ENCODE measurements around the gene RBL1.
"Not testable (repeated sequence)": the region's sequence is repeated elsewhere in the genome, so short reads cannot be mapped to it uniquely, and the experiment has no call there.

Gene RBL1

GRCh38 chr20:37075932-37076685 is 19.7 kb downstream of the RBL1 start:
- in situ Hi-C loops (cut with MboI; ENCODE audit: low sequenced_read_pairs) = no loop called here

- in situ Hi-C loops (cut with MboI; ENCODE audit: low sequenced_read_pairs) = no loop called here
Observed at GRCh38 chr20:37072293-37073196, 23.3 kb downstream of the RBL1 start.

DNA sequence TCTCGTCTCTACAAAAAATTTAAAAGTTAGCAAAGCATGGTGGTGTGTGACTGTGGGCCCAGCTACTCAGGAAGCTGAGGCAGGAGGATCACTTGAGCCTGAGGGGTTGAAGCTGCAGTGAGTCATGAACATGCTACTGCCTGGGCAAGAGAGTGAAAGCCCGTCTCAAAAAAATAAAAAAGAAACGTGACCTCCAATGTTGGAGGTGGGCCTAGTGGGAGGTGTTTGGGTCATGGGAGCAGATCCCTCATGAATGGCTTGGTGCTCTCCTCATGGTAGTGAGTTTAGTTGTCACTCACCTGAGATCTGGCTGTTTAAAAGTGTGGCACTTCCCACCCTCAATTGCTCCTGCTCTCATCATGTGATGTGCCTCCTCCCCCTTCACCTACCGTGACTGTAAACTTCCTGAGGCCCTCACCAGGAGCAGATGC is 24.3 kb downstream of the RBL1 start:
- in situ Hi-C loops (cut with MboI; ENCODE audit: low sequenced_read_pairs) = no loop called here

DNA sequence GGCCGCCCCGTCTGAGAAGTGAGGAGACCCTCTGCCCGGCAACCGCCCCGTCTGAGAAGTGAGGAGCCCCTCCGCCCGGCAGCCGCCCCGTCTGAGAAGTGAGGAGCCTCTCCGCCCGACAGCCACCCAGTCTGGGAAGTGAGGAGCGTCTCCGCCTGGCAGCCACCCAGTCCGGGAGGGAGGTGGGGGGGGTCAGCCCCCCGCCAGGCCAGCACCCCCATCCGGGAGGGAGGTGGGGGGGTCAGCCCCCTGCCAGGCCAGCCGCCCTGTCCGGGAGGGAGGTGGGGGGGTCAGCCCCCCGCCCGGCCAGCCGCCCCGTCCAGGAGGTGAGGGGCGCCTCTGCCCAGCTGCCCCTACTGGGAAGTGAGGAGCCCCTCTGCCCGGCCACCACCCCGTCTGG is 26.2 kb downstream of the RBL1 start:
- in situ Hi-C loops (cut with MboI; ENCODE audit: low sequenced_read_pairs) = not testable (repeated sequence)

DNA sequence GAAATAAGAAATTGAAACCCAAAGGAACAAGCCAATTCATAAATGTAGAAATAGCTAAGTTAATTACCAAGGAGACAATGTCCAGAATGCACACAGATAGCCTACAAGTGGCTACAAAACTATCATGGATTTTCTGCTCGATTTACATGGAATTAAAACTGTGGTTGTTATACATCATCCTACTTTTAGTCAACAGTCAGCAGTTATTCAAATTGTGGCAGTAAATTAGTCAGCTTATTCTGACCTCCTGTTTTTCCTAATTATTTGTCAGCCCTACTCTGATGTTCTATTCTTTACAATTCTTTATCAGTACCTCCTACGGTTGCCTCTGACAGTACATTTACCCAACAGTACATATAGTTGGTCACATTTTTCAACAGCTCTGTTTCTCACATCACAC is 29.6 kb downstream of the RBL1 start:
- in situ Hi-C loops (cut with MboI; ENCODE audit: low sequenced_read_pairs) = no loop called here

- in situ Hi-C loops (cut with MboI; ENCODE audit: low sequenced_read_pairs) = no loop called here
Observed at GRCh38 chr20:37055276-37055675, 40.5 kb downstream of the RBL1 start.

GRCh38 chr20:37053230-37053950 is 42.4 kb downstream of the RBL1 start:
- in situ Hi-C loops (cut with MboI; ENCODE audit: low sequenced_read_pairs) = no loop called here

GRCh38 chr20:37042986-37043972 is 52.5 kb downstream of the RBL1 start:
- in situ Hi-C loops (cut with MboI; ENCODE audit: low sequenced_read_pairs) = no loop called here

GRCh38 chr20:37039366-37039765 is 56.4 kb downstream of the RBL1 start:
- in situ Hi-C loops (cut with MboI; ENCODE audit: low sequenced_read_pairs) = not testable (repeated sequence)

DNA sequence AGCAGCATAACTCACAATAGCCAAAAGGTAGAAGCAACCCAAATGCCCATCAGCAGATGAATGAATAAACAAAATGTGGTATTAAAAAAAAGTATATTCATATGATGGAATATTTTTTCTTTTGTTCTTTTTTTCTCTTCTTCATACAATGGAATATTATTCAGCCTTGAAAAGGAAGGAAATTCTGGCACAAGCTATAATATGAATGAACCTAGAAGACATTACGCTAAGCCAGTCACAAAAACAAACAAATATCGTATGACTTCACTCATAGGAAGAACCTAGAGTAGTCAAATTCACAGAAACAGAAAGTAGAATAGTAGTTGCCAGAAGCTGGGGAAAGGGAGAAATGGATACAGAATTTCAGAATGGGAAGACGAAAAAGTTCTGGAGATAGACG is 63.7 kb downstream of the RBL1 start:
- in situ Hi-C loops (cut with MboI; ENCODE audit: low sequenced_read_pairs) = no loop called here

DNA sequence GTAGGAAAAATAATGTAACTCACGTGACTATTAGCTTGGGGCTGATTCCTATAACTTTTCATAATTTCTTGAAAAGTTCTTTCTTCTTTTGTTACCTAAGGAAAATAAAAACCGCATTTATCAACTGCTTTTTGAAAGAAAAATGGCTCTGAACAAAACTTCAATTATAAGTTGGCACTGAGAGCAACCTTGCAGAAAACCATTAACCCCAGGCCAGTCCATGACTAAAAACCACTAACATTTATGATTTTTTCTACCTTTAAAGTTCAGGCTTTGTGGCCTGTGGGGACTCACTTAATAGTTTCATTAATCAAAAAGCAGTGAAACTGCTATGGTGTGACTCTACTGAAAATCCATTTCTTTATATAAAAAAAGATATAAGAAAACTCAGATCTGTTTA is 75.2 kb downstream of the RBL1 start:
- in situ Hi-C loops (cut with MboI; ENCODE audit: low sequenced_read_pairs) = no loop called here

DNA sequence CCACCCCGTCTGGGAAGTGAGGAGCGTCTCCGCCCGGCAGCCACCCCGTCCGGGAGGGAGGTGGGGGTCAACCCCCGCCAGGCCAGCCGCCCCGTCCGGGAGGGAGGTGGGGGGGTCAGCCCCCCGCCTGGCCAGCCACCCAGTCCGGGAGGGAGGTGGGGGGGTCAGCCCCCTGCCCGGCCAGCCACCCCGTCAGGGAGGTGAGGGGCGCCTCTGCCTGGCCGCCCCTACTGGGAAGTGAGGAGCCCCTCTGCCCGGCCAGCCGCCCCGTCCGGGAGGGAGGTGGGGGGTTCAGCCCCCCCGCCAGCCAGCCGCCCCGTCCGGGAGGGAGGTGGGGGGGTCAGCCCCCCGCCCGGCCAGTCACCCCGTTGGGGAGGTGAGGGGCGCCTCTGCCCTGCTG is 83.2 kb downstream of the RBL1 start:
- in situ Hi-C loops (cut with MboI; ENCODE audit: low sequenced_read_pairs) = not testable (repeated sequence)

DNA sequence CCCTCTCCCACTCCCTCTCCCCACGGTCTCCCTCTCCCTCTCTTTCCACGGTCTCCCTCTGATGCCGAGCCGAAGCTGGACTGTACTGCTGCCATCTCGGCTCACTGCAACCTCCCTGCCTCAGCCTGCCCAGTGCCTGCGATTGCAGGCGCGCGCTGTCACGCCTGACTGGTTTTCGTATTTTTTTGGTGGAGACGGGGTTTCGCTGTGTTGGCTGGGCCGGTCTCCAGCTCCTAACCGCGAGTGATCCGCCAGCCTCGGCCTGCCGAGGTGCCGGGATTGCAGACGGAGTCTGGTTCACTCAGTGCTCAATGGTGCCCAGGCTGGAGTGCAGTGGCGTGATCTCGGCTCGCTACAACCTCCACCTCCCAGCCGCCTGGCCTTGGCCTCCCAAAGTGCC is 83.9 kb downstream of the RBL1 start:
- in situ Hi-C loops (cut with MboI; ENCODE audit: low sequenced_read_pairs) = not testable (repeated sequence)

DNA sequence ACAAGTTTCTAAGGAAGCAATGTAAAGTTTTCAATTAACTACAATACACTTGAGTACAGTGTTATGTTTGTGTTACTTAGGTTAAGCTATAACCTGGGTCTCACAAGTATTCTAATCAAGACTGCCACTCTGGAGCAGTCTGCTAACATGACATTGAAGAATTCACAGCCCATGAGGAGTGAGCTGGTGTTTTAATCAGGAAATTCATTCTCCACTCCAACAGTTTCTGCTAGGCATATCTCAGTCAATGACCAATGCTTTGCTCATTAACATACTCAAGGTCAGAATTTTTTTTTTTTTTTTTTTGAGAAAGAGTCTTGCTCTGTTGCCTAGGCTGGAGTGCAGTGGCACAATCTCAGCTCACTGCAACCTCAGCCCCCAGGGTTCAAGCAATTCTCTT is 84.7 kb downstream of the RBL1 start:
- in situ Hi-C loops (cut with MboI; ENCODE audit: low sequenced_read_pairs) = no loop called here

GRCh38 chr20:37007898-37008649 is 87.7 kb downstream of the RBL1 start:
- in situ Hi-C loops (cut with MboI; ENCODE audit: low sequenced_read_pairs) = no loop called here

GRCh38 chr20:37005062-37005942 is 90.5 kb downstream of the RBL1 start:
- in situ Hi-C loops (cut with MboI; ENCODE audit: low sequenced_read_pairs) = not testable (repeated sequence)

GRCh38 chr20:37001634-37002033 is 94.2 kb downstream of the RBL1 start:
- in situ Hi-C loops (cut with MboI; ENCODE audit: low sequenced_read_pairs) = not testable (repeated sequence)

DNA sequence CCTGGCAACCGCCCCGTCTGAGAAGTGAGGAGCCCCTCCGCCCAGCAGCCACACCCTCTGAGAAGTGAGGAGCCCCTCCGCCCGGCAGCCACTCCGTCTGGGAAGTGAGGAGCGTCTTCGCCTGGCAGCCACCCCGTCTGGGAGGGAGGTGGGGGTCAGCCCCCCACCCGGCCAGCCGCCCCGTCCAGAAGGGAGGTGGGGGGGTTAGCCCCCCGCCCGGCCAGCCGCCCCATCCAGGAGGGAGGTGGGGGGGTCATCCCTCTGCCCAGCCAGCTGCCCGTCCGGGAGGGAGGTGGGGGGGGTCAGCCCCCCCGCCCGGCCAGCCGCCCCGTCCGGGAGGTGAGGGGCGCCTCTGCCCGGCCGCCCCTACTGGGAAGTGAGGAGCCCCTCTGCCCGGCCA is 95.6 kb downstream of the RBL1 start:
- in situ Hi-C loops (cut with MboI; ENCODE audit: low sequenced_read_pairs) = not testable (repeated sequence)

DNA sequence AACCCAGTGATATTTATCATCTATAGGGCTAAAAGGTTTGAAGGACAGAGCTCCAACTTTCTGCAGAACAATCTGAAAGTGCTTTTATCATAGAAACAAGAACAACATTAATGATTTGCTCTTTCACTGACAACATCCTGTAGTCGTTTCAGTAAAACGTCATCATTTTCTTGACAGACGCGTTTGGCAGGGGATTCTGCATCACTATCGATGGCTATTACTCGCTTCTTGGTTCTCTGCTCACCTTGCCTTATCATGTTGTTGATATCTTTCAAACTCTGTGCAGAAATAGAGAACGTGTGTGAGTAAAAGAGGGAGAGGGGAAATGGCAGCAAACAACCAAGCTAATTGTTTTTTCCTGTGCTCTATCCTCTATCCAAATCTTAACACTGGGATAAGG is 97.1 kb downstream of the RBL1 start:
- in situ Hi-C loops (cut with MboI; ENCODE audit: low sequenced_read_pairs) = no loop called here
